ENCODE data around the gene DOCK6. TPM values are rescaled to one million over a fixed set of nuclear protein-coding genes. Genes with fewer than 3 reads are reported as not detected.

DOCK6 gene
- total RNA-seq, 1 experiment from 2014 or later = 57.9 TPM

GRCh38 chr19:11299946-11300810 lies 37.9 kb upstream of the DOCK6 start:
- DNase-seq = no peak
- Mint-ChIP-seq H3K27me3 (ENCODE audit: low read depth) (peaks cover 10% of the 10 kb centered on the region), H3K4me3 (no peak overlapping the region; a peak in 1 of 5 replicates), H3K4me1 (peaks cover 4 to 21% of the 10 kb centered on the region in 2 experiments), H3K27ac (no peak overlapping the region), H3K9me3 (no peaks in the 10 kb centered on the region), H3K36me3 (ENCODE audit: insufficient read depth in 1 of 3, low read depth in 3 of 3) (no peaks in the 10 kb centered on the region; a peak in 1 of 7 replicates)
- Histone ChIP-seq H3K56ac (ENCODE audit: insufficient read length, low read depth, low read length) (no peak overlapping the region), H2BK12ac (ENCODE audit: insufficient read length, low read depth, low read length) (no peak overlapping the region), H3K79me1 (ENCODE audit: insufficient read depth, low read depth, low read length, poor library complexity, severe bottlenecking) (no peaks in the 10 kb centered on the region), H3K23me2 (ENCODE audit: insufficient read length, low read depth, low read length, poor library complexity, severe bottlenecking) (no peaks in the 10 kb centered on the region), H2BK5ac (ENCODE audit: insufficient read length, low read length) (no peak overlapping the region), H4K20me1 (ENCODE audit: control insufficient read depth, insufficient read depth, insufficient read length) (peaks cover 4% of the 10 kb centered on the region), H4K91ac (ENCODE audit: insufficient read length, low read depth, low read length) (no peak overlapping the region), H2AFZ (ENCODE audit: low read length) (no peak overlapping the region), H3K18ac (ENCODE audit: insufficient read length, low read depth, low read length) (no peak overlapping the region), H3K9ac (ENCODE audit: extremely low read depth, insufficient read length, low read length) (no peak overlapping the region), H2BK15ac (ENCODE audit: low read depth, low read length) (no peak overlapping the region), H2BK120ac (ENCODE audit: low read depth, low read length, poor library complexity, severe bottlenecking) (no peak overlapping the region), H3K23ac (ENCODE audit: insufficient read length, low read depth, low read length) (no peak overlapping the region), H4K8ac (replicated peaks; ENCODE audit: insufficient read length, low read depth, low read length) (no peak overlapping the region), H3K4ac (ENCODE audit: low read depth, low read length) (no peak overlapping the region), H2AK5ac (ENCODE audit: insufficient read length, low read length) (no peak overlapping the region), H3K27me3 (ENCODE audit: insufficient read depth, low read length) (no peaks in the 10 kb centered on the region), H4K5ac (ENCODE audit: insufficient read length, low read depth, low read length) (no peak overlapping the region), H3K79me2 (ENCODE audit: insufficient read depth, low read length) (no peaks in the 10 kb centered on the region), H3K4me1 (ENCODE audit: insufficient read depth, low read length) (no peaks in the 10 kb centered on the region), H3K14ac (ENCODE audit: insufficient read depth, low read length) (no peak overlapping the region), H2BK20ac (ENCODE audit: low read depth, low read length, poor library complexity, severe bottlenecking) (no peak overlapping the region), H3T11ph (ENCODE audit: low read length) (no peak overlapping the region), H3K9me3 (ENCODE audit: control insufficient read depth, low read depth, low read length) (no peaks in the 10 kb centered on the region), H3K27ac (ENCODE audit: insufficient read length, low read depth, low read length) (no peak overlapping the region), H3K4me2 (ENCODE audit: insufficient read depth, insufficient read length, low read length) (no peak overlapping the region)
- no CpG with 5 or more reads among the region's 8 CpGs for WGBS (ENCODE audit: extremely low coverage, insufficient read length, low lambda C conversion rate)
- no peak for TF ChIP-seq CTCF (conservative IDR thresholded peaks at IDR 0.05)

Data from H9 (cell line).